Thyroid gland (tissue), 4 donors: ENCODE data around the gene NDUFS4. TPM values are rescaled to one million over a fixed set of nuclear protein-coding genes. Genes with fewer than 3 reads are reported as not detected.

Experiments used
- DNase-seq, 2 donors: peaks; one replicate each; pipeline ENCODE4 v3.0.0-alpha.2; 2019
- H3K27ac ChIP-seq, 3 donors: fragments of 200-600 bp; sonication (generic); 1 replicate in 2 of 3; 2 replicates in 1 of 3; pipeline ENCODE4 v1.5.1; 2016 to 2019; ENCODE audit warnings: mild to moderate bottlenecking in 1 of 3, moderate library complexity in 1 of 3
- H3K27me3 ChIP-seq: fragments of 200-600 bp; sonication (generic); one replicate; pipeline ENCODE4 v1.5.1; 2019
- H3K36me3 ChIP-seq, 2 donors: fragments of 200-600 bp; sonication (generic); one replicate each; pipeline ENCODE4 v1.5.1; 2016 to 2019
- H3K4me1 ChIP-seq, 2 donors: fragments of 200-600 bp; sonication (generic); one replicate each; pipeline ENCODE4 v1.5.1; 2017 to 2019
- H3K4me3 ChIP-seq, 3 donors: fragments of 200-600 bp; sonication (generic); replicated peaks in 1 of 3; 1 replicate in 2 of 3; 2 replicates in 1 of 3; pipeline ENCODE4 v1.5.1; 2016; ENCODE audit warnings: mild to moderate bottlenecking in 1 of 3
- H3K9me3 ChIP-seq: fragments of 200-600 bp; sonication (generic); one replicate; pipeline ENCODE4 v1.5.1; 2017
- CTCF ChIP-seq, 6 experiments: fragments of 200-600 bp in 3 of 6; fragments of 450-650 bp in 3 of 6; sonication (generic) in 3 of 6; IDR thresholded peaks; one replicate each; pipeline ENCODE4 v1.5.1; 2016 to 2019; ENCODE audit warnings: antibody characterized with exemption in 6 of 6, mild to moderate bottlenecking in 2 of 6, inconsistent platforms in 1 of 6, moderate library complexity in 1 of 6
- POLR2A ChIP-seq, 2 donors: fragments of 450-650 bp; IDR thresholded peaks; one replicate each; pipeline ENCODE4 v1.6.1; 2017; ENCODE audit warnings: antibody characterized with exemption in 2 of 2, mild to moderate bottlenecking in 2 of 2, moderate library complexity in 1 of 2
- WGBS, 2 donors: methylation state at CpG; one replicate each; pipeline ENCODE4 v1.1.5; 2017; 5-methylcytosine and 5-hydroxymethylcytosine counted together
- intact Hi-C: fragments of 100-400 bp; cut with DNase I; formaldehyde crosslinking; loops from one replicate; pipeline ENCODE4 v1.15.1; 2023
- total RNA-seq, 4 donors: library from RNA; depleted of rRNA; stranded (reverse); fragments of >200 nt; gene quantifications; one replicate each; pipeline ENCODE4 v1.2.3, GENCODE V29; 2016

Gene NDUFS4
- total RNA-seq, 4 donors from 2014 or later = 77.9 to 145 (median 102) TPM

- Histone ChIP-seq H3K4me1 (no peaks in the 10 kb centered on the region), H3K9me3 (no peaks in the 10 kb centered on the region), H3K36me3 (no peaks in the 10 kb centered on the region), H3K4me3 (no peak overlapping the region), H3K27ac (no peak overlapping the region), H3K27me3 (no peaks in the 10 kb centered on the region)
- no peak for DNase-seq
- no peak for TF ChIP-seq CTCF (IDR thresholded peaks at IDR 0.05)
- no peak for TF ChIP-seq POLR2A (IDR thresholded peaks at IDR 0.05)
- WGBS, 2 donors = 90 to 93% methylated on average over 2 of the region's 2 CpGs
- intact Hi-C loops = no loop called here
Observed at GRCh38 chr5:53667621-53668020, 107.2 kb downstream of the NDUFS4 start.

GRCh38 chr5:53671447-53671846 lies 111.0 kb downstream of the NDUFS4 start:
- no peaks in the 10 kb centered on the region for H3K4me1 ChIP-seq
- H3K27ac ChIP-seq = no peak overlapping the region
- no peaks in the 10 kb centered on the region for H3K36me3 ChIP-seq
- no peak for DNase-seq
- H3K27me3 ChIP-seq = no peaks in the 10 kb centered on the region
- TF ChIP-seq POLR2A (IDR thresholded peaks at IDR 0.05) (no peak), CTCF (IDR thresholded peaks at IDR 0.05) (no peak)
- no peaks in the 10 kb centered on the region for H3K9me3 ChIP-seq
- H3K4me3 ChIP-seq = no peak overlapping the region
- intact Hi-C loops = no loop called here
- WGBS, 2 donors = 79 to 81% methylated on average over 3 of the region's 3 CpGs

GRCh38 chr5:53674121-53674520 lies 113.7 kb downstream of the NDUFS4 start:
- Histone ChIP-seq H3K4me1 (no peaks in the 10 kb centered on the region), H3K27ac (no peak overlapping the region), H3K4me3 (no peak overlapping the region), H3K27me3 (no peaks in the 10 kb centered on the region), H3K9me3 (no peaks in the 10 kb centered on the region), H3K36me3 (no peaks in the 10 kb centered on the region)
- TF ChIP-seq CTCF (IDR thresholded peaks at IDR 0.05) (no peak), POLR2A (IDR thresholded peaks at IDR 0.05) (no peak)
- 70 to 89% methylated on average over 1 of the region's 1 CpG for WGBS, 2 donors
- intact Hi-C loops = no loop called here
- DNase-seq = no peak

- Histone ChIP-seq H3K4me3 (no peak overlapping the region), H3K9me3 (no peaks in the 10 kb centered on the region), H3K36me3 (no peaks in the 10 kb centered on the region), H3K27me3 (no peaks in the 10 kb centered on the region), H3K27ac (no peak overlapping the region), H3K4me1 (no peaks in the 10 kb centered on the region)
- TF ChIP-seq POLR2A (IDR thresholded peaks at IDR 0.05) (no peak), CTCF (IDR thresholded peaks at IDR 0.05) (no peak)
- intact Hi-C loops = no loop called here
- DNase-seq = no peak
- 92 to 96% methylated on average over 3 of the region's 3 CpGs for WGBS, 2 donors
Observed at GRCh38 chr5:53677632-53678031, 117.2 kb downstream of the NDUFS4 start.

- WGBS, 2 donors = 88 to 89% methylated on average over 3 of the region's 3 CpGs
- no peak for TF ChIP-seq POLR2A (IDR thresholded peaks at IDR 0.05)
- TF ChIP-seq CTCF (IDR thresholded peaks at IDR 0.05) = no peak
Observed at GRCh38 chr5:53678981-53679660, 118.7 kb downstream of the NDUFS4 start.

More at GRCh38 chr5:53678981-53679660, 118.7 kb downstream of the NDUFS4 start:
- no peaks in the 10 kb centered on the region for H3K9me3 ChIP-seq
- H3K27me3 ChIP-seq = no peaks in the 10 kb centered on the region
- no peaks in the 10 kb centered on the region for H3K36me3 ChIP-seq
- H3K27ac ChIP-seq = no peak overlapping the region
- DNase-seq = no peak
- no peak overlapping the region for H3K4me3 ChIP-seq
- H3K4me1 ChIP-seq = no peaks in the 10 kb centered on the region
- intact Hi-C loops = no loop called here
